Retinal pigment epithelial cell (primary cell): ENCODE results near the gene PDGFA.

Experiments used
- DNase-seq: peaks from one replicate; pipeline ENCODE4 v3.0.0-alpha.2; 2010; ENCODE audit warnings: low read depth
- H3K4me3 ChIP-seq: 2 replicates; pipeline ENCODE4 v1.5.1; 2011; ENCODE audit warnings: mild to moderate bottlenecking, low read length, control low read depth, moderate library complexity
- CTCF ChIP-seq: conservative IDR thresholded peaks from 2 replicates; pipeline ENCODE4 v1.5.1; 2011; ENCODE audit warnings: low read depth, low read length, control low read depth, inconsistent platforms

PDGFA gene

GRCh38 chr7:514242-514641 lies 5.4 kb downstream of the PDGFA start:
- TF ChIP-seq CTCF = no peak
- H3K4me3 ChIP-seq = no peak overlapping the region
- DNase-seq = no peak

GRCh38 chr7:513521-514166 lies 6.0 kb downstream of the PDGFA start:
- no peak for DNase-seq
- no peak overlapping the region for H3K4me3 ChIP-seq
- no peak for TF ChIP-seq CTCF

GRCh38 chr7:512541-513311 lies 6.9 kb downstream of the PDGFA start:
- no peak for TF ChIP-seq CTCF
- no peak for DNase-seq
- no peak overlapping the region for H3K4me3 ChIP-seq

- H3K4me3 ChIP-seq = no peak overlapping the region
- DNase-seq = no peak
- no peak for TF ChIP-seq CTCF
Observed at GRCh38 chr7:512146-512510, 7.5 kb downstream of the PDGFA start.

- no peak for DNase-seq
- no peak overlapping the region for H3K4me3 ChIP-seq
- TF ChIP-seq CTCF = no peak
Observed at GRCh38 chr7:511476-512145, 8.0 kb downstream of the PDGFA start.

- no peak for TF ChIP-seq CTCF
- no peak overlapping the region for H3K4me3 ChIP-seq
- DNase-seq = no peak
Observed at GRCh38 chr7:510782-511281, 8.8 kb downstream of the PDGFA start.

- DNase-seq = no peak
- no peak overlapping the region for H3K4me3 ChIP-seq
- TF ChIP-seq CTCF = no peak
Observed at GRCh38 chr7:510131-510481, 9.5 kb downstream of the PDGFA start.
